NCI-H1048 (cell line): Measurements from ENCODE around the gene LRRC26.

Experiments used
- DNase-seq: peaks from one replicate; lab custom pipeline; 2025; lab: John Stamatoyannopoulos, UW

Gene LRRC26

GRCh38 chr9:137167747-137168572 is 1.9 kb downstream of the LRRC26 start:
- DNase-seq: no peak

DNA sequence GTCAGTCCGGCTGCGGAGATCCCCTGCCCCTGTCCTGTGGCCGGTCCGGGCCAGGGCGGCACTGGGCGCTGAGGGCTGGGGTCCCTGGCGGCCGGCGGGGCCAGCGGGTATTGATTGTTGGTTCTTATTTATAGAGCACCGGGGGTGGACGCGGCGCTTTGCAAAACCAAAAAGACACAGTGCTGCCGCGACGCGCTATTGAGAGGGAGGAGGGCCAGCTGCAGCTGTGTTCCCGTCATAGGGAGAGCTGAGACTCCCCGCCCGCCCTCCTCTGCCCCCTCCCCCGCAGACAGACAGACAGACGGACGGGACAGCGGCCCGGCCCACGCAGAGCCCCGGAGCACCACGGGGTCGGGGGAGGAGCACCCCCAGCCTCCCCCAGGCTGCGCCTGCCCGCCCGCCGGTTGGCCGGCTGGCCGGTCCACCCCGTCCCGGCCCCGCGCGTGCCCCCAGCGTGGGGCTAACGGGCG is 2.5 kb downstream of the LRRC26 start:
- no peak for DNase-seq

- no peak for DNase-seq
Measured at GRCh38 chr9:137166380-137167229, 3.2 kb downstream of the LRRC26 start.

DNA sequence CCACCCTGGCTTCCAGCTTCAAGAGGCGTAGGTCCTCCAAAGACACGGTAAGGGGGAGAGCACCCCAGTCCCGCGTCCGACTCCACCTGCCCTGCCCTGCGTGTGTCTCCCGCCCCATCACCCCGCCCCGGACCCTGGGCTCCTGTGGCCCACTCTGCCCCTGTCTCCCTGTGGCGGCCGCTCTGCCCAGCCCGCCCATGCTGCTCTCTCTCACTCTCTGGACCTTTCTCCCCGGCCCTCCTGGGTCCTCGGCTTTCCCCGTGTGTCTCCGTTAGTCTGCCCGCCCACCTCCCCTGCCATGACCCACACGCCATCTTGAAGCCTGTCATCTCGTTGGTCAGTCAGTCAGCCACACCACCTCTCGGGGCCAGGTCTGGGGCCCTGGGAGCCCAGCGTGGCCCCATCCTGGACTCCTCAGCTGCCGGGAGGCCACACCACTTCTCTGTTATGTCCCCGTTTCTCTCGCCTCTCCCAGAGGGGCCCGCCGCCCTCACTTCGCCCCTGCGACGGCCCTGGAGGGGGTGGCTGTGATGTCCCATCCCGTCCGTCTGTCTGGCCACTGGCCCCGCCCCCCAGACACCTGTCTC is 4.5 kb downstream of the LRRC26 start:
- DNase-seq: no peak

DNA sequence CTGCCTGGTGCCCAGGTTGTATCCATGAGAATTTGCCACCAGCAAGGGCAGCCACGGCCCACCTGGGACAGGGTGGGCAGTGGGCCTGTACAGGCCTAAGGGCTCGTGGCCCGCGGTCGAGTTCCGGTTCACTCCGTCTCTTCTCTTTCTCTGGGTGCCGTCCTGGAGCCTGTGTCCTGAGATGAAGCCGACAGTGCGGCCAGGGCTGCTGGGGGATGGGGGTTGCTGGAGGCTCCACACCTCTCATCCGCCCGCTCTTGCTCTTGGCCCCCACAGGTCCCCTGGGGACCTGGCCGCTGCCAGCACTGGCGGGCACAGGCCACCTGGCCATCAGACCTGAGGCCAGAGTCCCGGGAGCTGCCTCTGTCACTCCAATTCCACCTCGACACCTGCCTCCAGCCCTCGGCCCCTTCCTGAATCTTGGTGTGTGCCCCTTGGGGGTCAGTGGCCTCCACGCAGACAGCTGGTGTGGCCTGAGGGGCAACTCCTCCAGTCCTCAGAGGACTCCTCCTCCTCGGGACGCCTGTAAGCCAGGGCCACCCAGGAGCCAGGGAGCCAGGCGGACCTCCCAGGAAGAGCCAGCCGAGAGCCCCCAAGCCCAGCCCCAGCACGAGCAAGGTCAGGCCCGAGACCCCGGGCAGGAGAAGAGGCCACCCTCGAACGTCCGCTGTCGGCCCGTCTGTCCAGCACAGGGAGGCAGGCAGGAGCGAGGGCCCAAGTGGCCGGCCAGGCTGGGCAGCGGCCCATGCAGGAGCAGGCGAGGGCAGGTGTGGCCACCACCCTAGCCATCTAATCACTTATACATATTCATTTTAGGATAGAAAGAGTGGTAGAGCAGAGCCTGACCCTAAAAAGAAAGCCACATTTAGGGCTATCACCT is 5.2 kb downstream of the LRRC26 start:
- DNase-seq: no peak

DNA sequence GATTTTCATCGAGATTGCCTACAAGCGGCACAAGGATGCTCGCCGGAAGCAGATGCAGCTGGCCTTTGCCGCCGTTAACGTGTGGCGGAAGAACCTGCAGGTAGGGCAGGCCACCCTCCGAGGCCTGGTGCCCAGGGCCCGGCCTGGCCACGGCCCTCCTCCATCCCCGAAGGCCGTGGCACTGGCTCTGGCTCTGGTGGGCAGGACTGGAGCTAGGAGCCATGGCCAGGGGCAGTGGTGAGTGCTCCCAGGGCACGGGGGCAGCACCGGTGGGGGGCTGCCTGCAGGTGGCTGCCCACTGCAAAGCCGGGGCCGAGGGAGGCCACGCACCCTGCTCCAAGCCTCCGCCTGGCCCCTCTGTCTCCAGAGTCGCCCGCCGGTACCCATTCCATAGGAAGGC is 6.0 kb downstream of the LRRC26 start:
- DNase-seq: no peak

DNA sequence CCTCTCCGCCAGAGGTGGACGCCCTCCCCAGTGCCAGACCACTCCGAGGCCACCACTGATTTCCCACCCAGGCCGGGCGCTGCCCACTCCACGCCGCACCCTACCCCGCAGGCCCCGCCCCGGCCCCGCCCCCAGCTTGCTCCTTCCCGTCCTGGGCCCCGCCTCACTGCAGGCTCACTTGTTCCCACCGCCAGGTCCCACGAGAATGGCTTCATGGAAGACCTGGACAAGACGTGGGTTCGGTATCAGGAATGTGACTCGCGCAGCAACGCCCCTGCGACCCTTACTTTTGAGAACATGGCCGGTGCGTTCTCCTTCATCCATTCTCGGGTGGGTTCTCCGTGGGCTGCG is 6.5 kb downstream of the LRRC26 start:
- DNase-seq: no peak

DNA sequence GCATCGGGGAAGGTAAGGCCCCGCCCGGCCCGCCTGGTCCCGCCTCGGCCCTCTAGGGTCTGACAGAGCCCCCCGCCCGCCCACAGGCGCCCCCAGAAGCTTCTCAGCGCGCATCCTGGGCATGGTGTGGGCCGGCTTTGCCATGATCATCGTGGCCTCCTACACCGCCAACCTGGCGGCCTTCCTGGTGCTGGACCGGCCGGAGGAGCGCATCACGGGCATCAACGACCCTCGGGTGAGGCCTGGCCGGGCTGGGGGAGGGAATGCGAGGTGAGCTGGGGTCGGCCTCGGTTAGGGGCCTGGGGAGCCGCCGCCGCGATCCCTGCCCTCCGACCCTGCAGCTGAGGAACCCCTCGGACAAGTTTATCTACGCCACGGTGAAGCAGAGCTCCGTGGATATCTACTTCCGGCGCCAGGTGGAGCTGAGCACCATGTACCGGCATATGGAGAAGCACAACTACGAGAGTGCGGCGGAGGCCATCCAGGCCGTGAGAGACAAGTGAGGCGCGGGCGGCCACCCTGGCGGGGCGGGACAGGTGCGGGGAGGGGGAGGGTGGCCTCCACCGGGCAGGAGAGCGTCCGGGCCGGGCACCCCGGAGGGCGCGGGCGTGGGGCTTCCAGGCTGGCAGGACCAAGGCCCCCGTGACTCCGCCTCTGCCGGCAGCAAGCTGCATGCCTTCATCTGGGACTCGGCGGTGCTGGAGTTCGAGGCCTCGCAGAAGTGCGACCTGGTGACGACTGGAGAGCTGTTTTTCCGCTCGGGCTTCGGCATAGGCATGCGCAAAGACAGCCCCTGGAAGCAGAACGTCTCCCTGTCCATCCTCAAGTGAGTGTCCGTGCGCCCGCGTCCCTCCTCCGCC is 7.1 kb downstream of the LRRC26 start:
- no peak for DNase-seq

- no peak for DNase-seq
Measured at GRCh38 chr9:137161558-137162486, 8.0 kb downstream of the LRRC26 start.

DNA sequence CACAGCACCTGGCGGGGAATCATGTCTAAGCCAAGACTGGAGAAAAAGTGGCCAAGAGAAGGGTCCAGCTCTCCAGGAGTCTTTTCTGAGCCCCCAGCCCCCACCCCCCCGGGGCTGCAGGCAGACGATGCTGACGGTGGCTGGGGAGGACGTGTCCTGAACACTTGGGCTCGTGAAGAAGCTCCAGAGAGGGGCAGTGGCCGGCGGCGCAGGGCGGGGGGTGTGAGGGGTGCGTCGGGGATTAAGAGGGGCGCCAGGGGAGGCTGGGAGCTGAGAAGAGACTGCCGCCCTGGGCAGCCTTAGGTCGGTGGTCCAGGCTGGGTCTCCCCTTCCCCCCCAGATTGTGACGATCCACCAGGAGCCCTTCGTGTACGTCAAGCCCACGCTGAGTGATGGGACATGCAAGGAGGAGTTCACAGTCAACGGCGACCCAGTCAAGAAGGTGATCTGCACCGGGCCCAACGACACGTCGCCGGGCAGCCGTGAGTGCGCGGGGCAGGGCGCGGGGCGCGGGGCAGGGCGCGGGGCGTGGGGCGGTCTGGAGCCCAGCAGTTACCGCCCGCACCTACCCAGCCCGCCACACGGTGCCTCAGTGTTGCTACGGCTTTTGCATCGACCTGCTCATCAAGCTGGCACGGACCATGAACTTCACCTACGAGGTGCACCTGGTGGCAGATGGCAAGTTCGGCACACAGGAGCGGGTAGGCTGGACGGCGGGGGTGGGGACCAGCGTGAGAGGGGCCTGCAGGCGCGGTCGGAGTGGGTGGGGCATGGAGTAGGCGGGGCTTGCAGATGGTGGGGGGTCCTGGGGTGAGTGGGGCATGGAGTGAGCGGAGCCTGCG is 8.9 kb downstream of the LRRC26 start:
- no peak for DNase-seq

- no peak for DNase-seq
Measured at GRCh38 chr9:137160054-137160425, 9.8 kb downstream of the LRRC26 start.

DNA sequence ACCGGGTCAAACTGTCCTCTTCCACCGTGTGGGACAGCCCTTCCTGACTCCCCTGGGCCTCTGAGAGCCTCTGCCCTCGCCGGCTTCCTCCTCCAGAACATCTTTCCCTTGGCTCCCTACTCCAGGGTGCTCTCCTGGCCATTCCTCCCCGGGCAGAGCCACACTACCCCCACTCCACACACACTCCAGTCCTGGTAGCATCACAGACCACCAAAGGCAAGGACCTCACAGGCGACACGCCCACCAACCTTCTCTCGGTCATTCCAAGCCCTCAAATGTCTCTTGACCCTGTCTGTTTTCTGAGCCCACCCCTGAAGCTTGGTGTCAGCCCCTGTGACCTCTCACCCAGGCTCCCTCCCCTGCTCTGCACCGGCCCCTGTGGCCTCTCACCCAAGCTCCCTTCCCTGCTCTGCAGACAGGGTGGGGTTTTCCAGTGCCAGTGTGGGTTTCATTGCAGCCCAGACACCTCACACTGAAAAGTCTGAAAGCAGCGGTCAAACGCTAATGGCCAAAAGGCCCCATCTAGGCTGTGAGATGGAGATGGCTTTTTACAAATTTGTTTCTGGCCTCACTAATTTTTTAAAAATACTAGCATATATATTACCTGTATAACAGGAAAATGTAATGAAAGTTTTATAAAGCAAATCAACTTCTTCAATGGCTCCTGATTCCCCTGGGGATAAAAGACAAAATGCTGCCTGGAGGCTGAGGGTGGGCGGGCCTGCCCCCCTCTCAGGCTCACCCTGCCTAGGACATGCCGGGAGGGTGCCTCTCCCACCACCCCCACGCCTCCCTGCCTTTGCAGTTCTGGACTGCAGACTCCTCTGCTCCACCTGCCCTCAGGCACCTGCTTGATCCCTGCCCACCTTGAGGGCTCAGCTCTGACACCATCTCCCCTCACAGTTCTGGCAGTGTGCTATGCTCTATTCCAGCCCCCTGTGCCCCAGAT is 10.5 kb downstream of the LRRC26 start:
- no peak for DNase-seq

- DNase-seq: no peak
Measured at GRCh38 chr9:137158625-137159024, 11.2 kb downstream of the LRRC26 start.

DNA sequence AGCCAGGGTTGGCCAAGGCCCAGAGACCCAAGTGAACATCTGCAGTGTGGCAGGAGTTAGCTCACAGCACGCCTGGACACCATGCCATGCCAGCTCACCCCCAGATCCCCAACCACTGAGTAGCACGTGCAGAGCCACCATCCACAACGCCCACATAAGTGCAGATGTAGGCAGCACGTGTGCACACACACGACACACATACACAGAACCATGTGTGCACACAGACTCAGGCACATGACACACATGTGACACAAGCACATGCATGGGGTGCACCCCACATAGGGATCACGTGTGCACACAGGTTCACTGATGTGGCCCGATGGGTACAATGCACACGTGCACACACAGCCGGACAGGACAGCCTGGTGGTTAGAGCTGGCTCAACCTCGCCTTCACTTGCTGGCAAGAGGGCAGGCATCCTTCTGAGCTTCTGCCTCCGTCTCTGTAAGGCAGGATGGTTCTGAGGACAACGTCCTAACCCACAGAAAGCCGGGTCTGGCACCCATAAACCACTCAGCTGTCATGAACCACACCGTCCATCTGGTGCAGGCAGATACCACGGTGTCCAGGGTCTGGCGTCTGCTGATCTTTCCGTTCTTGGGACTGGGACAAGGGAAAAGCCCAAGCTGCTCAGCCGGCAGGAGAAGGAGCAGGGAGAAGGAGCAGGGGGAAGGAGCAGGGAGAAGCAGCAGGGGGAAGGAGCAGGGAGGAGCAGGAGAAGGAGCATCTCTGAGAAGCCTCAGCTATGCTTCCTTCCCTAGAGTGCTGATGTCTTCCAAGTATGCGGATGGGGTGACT is 12.0 kb downstream of the LRRC26 start:
- no peak for DNase-seq

GRCh38 chr9:137156567-137157375 is 13.1 kb downstream of the LRRC26 start:
- DNase-seq: no peak

GRCh38 chr9:137152844-137153405 is 16.9 kb downstream of the LRRC26 start:
- DNase-seq: no peak
